Upper lobe of left lung (tissue), 6 donors: ENCODE data around the gene SLC17A8. TPM values are rescaled to one million over a fixed set of nuclear protein-coding genes. Genes with fewer than 3 reads are reported as not detected.

Source experiments
- ATAC-seq, 2 donors: fragments of 200-7000 bp; cut with Tn5 transposase; one replicate each; pipeline ENCODE4 v1.9.1; 2022; ENCODE audit warnings: mild to moderate bottlenecking in 2 of 2, moderate library complexity in 2 of 2; ENCODE audit not compliant: low FRiP score in 2 of 2
- DNase-seq, 2 donors: peaks; one replicate each; pipeline ENCODE4 v3.0.0-alpha.2; 2019 to 2020
- H3K27ac ChIP-seq, 4 donors: fragments of 200-600 bp; sonication (generic); one replicate each; pipeline ENCODE4 v1.5.1; 2016 to 2019
- H3K27me3 ChIP-seq, 4 donors: fragments of 200-600 bp; sonication (generic); one replicate each; pipeline ENCODE4 v1.5.1; 2017 to 2019
- H3K36me3 ChIP-seq, 4 donors: fragments of 200-600 bp; sonication (generic); one replicate each; pipeline ENCODE4 v1.5.1; 2016 to 2019
- H3K4me1 ChIP-seq, 4 donors: fragments of 200-600 bp; sonication (generic); one replicate each; pipeline ENCODE4 v1.5.1; 2018 to 2019
- H3K4me3 ChIP-seq, 4 donors: fragments of 200-600 bp; sonication (generic); one replicate each; pipeline ENCODE4 v1.5.1; 2017 to 2019; ENCODE audit warnings: mild to moderate bottlenecking in 2 of 4, moderate library complexity in 1 of 4
- H3K9me3 ChIP-seq, 4 donors: fragments of 200-600 bp; sonication (generic); one replicate each; pipeline ENCODE4 v1.5.1; 2018 to 2019
- EP300 ChIP-seq, 4 donors: sonication (generic); formaldehyde crosslinking; IDR thresholded peaks; one replicate each; pipeline ENCODE4 v1.5.1; 2017; ENCODE audit warnings: antibody characterized with exemption in 4 of 4, control low read depth in 2 of 4
- POLR2A ChIP-seq, 4 donors: fragments of 450-650 bp; IDR thresholded peaks; one replicate each; pipeline ENCODE4 v1.5.1; 2016 to 2017; ENCODE audit warnings: antibody characterized with exemption in 4 of 4, mild to moderate bottlenecking in 2 of 4
- POLR2AphosphoS5 ChIP-seq, 2 donors: sonication (generic); formaldehyde crosslinking; IDR thresholded peaks; one replicate each; pipeline ENCODE4 v1.5.1; 2017; ENCODE audit warnings: antibody characterized with exemption in 2 of 2
- WGBS, 2 donors: methylation state at CpG; one replicate each; pipeline ENCODE4 v1.1.5; 2017 to 2018; 5-methylcytosine and 5-hydroxymethylcytosine counted together
- total RNA-seq, 6 donors: library from RNA; depleted of rRNA in 4 of 6; stranded (reverse); fragments of >200 nt in 4 of 6; gene quantifications; one replicate each; pipeline versions ENCODE4 v1.1.0 to v1.2.1, GENCODE V29; 2016 to 2021
- TF ChIP-seq, protein P1 (sequence below), 6 experiments: fragments of 450-650 bp in 4 of 6; fragments of 200-600 bp in 2 of 6; sonication (generic) in 2 of 6; IDR thresholded peaks; one replicate each; pipeline ENCODE4 v1.5.1; 2016 to 2019; ENCODE audit warnings: antibody characterized with exemption in 6 of 6
- donor health status: DM: no; HTN: no; CAD: no; lungs with moderate emphysema.
- donor health status: DM: no; HTN: yes; CAD: no; lungs with severe emphysema.

SLC17A8 gene
- total RNA-seq, 6 donors from 2014 or later, result 0.11 to 0.55 (median 0.36) TPM; not detected in 2

GRCh38 chr12:100450735-100451134 lies 93.9 kb downstream of the SLC17A8 start:
- H3K4me3 ChIP-seq, result no peak overlapping the region
- H3K9me3 ChIP-seq, result no peaks in the 10 kb centered on the region
- H3K27ac ChIP-seq, result no peak overlapping the region
- H3K36me3 ChIP-seq, result no peaks in the 10 kb centered on the region
- DNase-seq (no peak), ATAC-seq (no peak)
- H3K4me1 ChIP-seq, result no peaks in the 10 kb centered on the region
- WGBS, 2 donors, result 51 to 53% methylated on average over 3 of the region's 3 CpGs
- no peak for TF ChIP-seq POLR2A (IDR thresholded peaks at IDR 0.05)
- TF ChIP-seq EP300 (IDR thresholded peaks at IDR 0.05), result no peak
- no peak for TF ChIP-seq POLR2AphosphoS5 (IDR thresholded peaks at IDR 0.05)
- TF ChIP-seq, protein P1, sequence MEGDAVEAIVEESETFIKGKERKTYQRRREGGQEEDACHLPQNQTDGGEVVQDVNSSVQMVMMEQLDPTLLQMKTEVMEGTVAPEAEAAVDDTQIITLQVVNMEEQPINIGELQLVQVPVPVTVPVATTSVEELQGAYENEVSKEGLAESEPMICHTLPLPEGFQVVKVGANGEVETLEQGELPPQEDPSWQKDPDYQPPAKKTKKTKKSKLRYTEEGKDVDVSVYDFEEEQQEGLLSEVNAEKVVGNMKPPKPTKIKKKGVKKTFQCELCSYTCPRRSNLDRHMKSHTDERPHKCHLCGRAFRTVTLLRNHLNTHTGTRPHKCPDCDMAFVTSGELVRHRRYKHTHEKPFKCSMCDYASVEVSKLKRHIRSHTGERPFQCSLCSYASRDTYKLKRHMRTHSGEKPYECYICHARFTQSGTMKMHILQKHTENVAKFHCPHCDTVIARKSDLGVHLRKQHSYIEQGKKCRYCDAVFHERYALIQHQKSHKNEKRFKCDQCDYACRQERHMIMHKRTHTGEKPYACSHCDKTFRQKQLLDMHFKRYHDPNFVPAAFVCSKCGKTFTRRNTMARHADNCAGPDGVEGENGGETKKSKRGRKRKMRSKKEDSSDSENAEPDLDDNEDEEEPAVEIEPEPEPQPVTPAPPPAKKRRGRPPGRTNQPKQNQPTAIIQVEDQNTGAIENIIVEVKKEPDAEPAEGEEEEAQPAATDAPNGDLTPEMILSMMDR (IDR thresholded peaks at IDR 0.05), result no peak
- no peaks in the 10 kb centered on the region for H3K27me3 ChIP-seq

GRCh38 chr12:100453951-100454350 lies 97.1 kb downstream of the SLC17A8 start:
- Histone ChIP-seq H3K27ac (no peak overlapping the region), H3K27me3 (no peaks in the 10 kb centered on the region), H3K4me1 (no peaks in the 10 kb centered on the region), H3K9me3 (no peaks in the 10 kb centered on the region), H3K36me3 (no peaks in the 10 kb centered on the region), H3K4me3 (no peak overlapping the region)
- TF ChIP-seq EP300 (IDR thresholded peaks at IDR 0.05), result no peak
- TF ChIP-seq POLR2AphosphoS5 (IDR thresholded peaks at IDR 0.05), result no peak
- no peak for DNase-seq
- ATAC-seq, result no peak
- WGBS, 2 donors, result 52 to 69% methylated on average over 3 of the region's 3 CpGs

DNA sequence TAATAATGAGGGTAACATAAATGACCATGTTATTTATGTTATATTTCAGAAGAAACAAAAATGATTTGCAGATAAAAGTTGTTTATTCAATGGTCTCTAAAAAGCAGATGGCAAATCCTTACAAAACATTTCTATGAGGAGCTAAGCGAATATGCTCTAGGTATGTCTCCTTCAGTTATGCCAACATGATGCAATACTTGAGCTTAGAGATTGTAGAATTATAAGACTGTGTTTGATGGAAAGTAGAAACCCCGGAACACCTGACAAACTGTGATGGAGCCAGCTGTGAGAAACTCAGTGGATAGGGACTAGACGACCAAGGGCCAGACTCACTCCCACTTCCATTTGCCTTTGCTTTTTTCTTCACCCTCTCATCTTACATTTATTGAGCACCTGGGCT lies 99.0 kb downstream of the SLC17A8 start:
- ATAC-seq, result no peak
- H3K4me1 ChIP-seq, result no peaks in the 10 kb centered on the region
- TF ChIP-seq POLR2A (IDR thresholded peaks at IDR 0.05) (no peak), EP300 (IDR thresholded peaks at IDR 0.05) (no peak), POLR2AphosphoS5 (IDR thresholded peaks at IDR 0.05) (no peak)
- TF ChIP-seq, protein P1 (IDR thresholded peaks at IDR 0.05), result no peak
- no peaks in the 10 kb centered on the region for H3K9me3 ChIP-seq
- no peaks in the 10 kb centered on the region for H3K27me3 ChIP-seq
- no peak overlapping the region for H3K4me3 ChIP-seq
- DNase-seq, result no peak
- 81 to 85% methylated on average over 3 of the region's 3 CpGs for WGBS, 2 donors
- no peaks in the 10 kb centered on the region for H3K36me3 ChIP-seq
- no peak overlapping the region for H3K27ac ChIP-seq

DNA sequence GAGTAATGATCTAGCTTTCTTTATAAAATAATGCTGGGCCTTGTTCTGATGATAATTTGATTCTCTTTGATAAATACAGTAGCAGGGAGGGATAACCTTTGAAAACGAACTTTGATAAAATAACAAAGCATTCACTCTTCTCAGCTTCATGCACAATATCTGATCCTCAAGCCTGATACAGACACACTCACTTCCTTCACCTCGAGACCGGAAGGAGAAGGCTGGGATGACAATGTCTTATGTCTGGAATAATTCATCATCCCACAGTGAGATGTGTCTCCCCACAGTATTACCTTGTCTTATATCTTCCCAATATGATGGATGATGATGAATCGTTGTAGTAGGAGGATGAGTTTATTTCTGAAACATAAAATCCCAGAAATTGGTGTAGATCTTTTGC lies 101.3 kb downstream of the SLC17A8 start:
- ATAC-seq, result no peak
- DNase-seq, result no peak
- no peaks in the 10 kb centered on the region for H3K4me1 ChIP-seq
- H3K27ac ChIP-seq, result no peak overlapping the region
- H3K27me3 ChIP-seq, result no peaks in the 10 kb centered on the region
- no peak for TF ChIP-seq EP300 (IDR thresholded peaks at IDR 0.05)
- TF ChIP-seq POLR2A (IDR thresholded peaks at IDR 0.05), result no peak
- TF ChIP-seq, protein P1 (IDR thresholded peaks at IDR 0.05), result no peak
- TF ChIP-seq POLR2AphosphoS5 (IDR thresholded peaks at IDR 0.05), result no peak
- no peak overlapping the region for H3K4me3 ChIP-seq
- 71 to 77% methylated on average over 4 of the region's 4 CpGs for WGBS, 2 donors
- H3K36me3 ChIP-seq, result no peaks in the 10 kb centered on the region
- no peaks in the 10 kb centered on the region for H3K9me3 ChIP-seq

- no peak overlapping the region for H3K27ac ChIP-seq
- WGBS, 2 donors, result 62 to 72% methylated on average over 3 of the region's 3 CpGs
- no peaks in the 10 kb centered on the region for H3K36me3 ChIP-seq
- DNase-seq, result no peak
- no peak for ATAC-seq
- no peaks in the 10 kb centered on the region for H3K27me3 ChIP-seq
- TF ChIP-seq POLR2AphosphoS5 (IDR thresholded peaks at IDR 0.05) (no peak), EP300 (IDR thresholded peaks at IDR 0.05) (no peak), POLR2A (IDR thresholded peaks at IDR 0.05) (no peak)
- TF ChIP-seq, protein P1 (IDR thresholded peaks at IDR 0.05), result no peak
- no peak overlapping the region for H3K4me3 ChIP-seq
- H3K9me3 ChIP-seq, result no peaks in the 10 kb centered on the region
- no peaks in the 10 kb centered on the region for H3K4me1 ChIP-seq
Observed at GRCh38 chr12:100460702-100461101, 103.8 kb downstream of the SLC17A8 start.
